Right lobe of liver (tissue), 4 donors: ENCODE data around the gene DNAH17.

Experiments used
- CTCF ChIP-seq, 4 donors: fragments of 200-600 bp in 3 of 4; fragments of 450-650 bp in 1 of 4; IDR thresholded peaks; one replicate each; pipeline versions ENCODE4 v1.5.1 to v1.8.0; 2016 to 2022; ENCODE audit warnings: antibody characterized with exemption in 4 of 4, mild to moderate bottlenecking in 2 of 4
- POLR2A ChIP-seq: fragments of 450-650 bp; IDR thresholded peaks from one replicate; pipeline ENCODE4 v1.6.1; 2017; ENCODE audit warnings: antibody characterized with exemption, mild to moderate bottlenecking
- donor health status: DM: no; HTN: no; CAD: no.
- donor health status: DM: no; HTN: no; CAD: no.
- donor health status: DM: no; HTN: yes; CAD: no.

GRCh38 chr17:78403822-78404221 is 173.4 kb downstream of the DNAH17 start:
- TF ChIP-seq CTCF (IDR thresholded peaks at IDR 0.05) (no peak), POLR2A (no peak)
